Liver (tissue), 3 donors: ENCODE measurements around the gene ZFP36.

Source experiments
- CTCF ChIP-seq: fragments of 150-350 bp; IDR thresholded peaks from 2 replicates; pipeline ENCODE4 v1.5.1; 2017; ENCODE audit warnings: improper control_type of control experiment, low read depth, low read length; ENCODE audit not compliant: missing input control
- EGR1 ChIP-seq, 2 donors: IDR thresholded peaks; 2 replicates each; pipeline ENCODE4 v1.6.1; 2016 to 2018; ENCODE audit warnings: antibody characterized with exemption in 2 of 2, low read depth in 2 of 2
- JUND ChIP-seq, 2 donors: IDR thresholded peaks; 2 replicates each; pipeline ENCODE4 v1.6.1; 2016; ENCODE audit warnings: antibody characterized with exemption in 2 of 2
- RAD21 ChIP-seq, 2 donors: IDR thresholded peaks; 2 replicates each; pipeline ENCODE4 v1.6.1; 2016; ENCODE audit warnings: antibody characterized with exemption in 2 of 2, mild to moderate bottlenecking in 2 of 2
- REST ChIP-seq: IDR thresholded peaks from 2 replicates; pipeline ENCODE4 v1.6.1; 2016; ENCODE audit warnings: antibody characterized with exemption, mild to moderate bottlenecking
- SP1 ChIP-seq: IDR thresholded peaks from 2 replicates; pipeline ENCODE4 v1.6.1; 2018; ENCODE audit warnings: antibody characterized with exemption, mild to moderate bottlenecking
- TAF1 ChIP-seq: conservative IDR thresholded peaks from 2 replicates; pipeline ENCODE4 v1.6.1; 2016; ENCODE audit warnings: antibody characterized with exemption, mild to moderate bottlenecking
- YY1 ChIP-seq: IDR thresholded peaks from 2 replicates; pipeline ENCODE4 v1.6.1; 2016; ENCODE audit warnings: antibody characterized with exemption, mild to moderate bottlenecking
- ZBTB33 ChIP-seq: IDR thresholded peaks from 2 replicates; pipeline ENCODE4 v1.6.1; 2016; ENCODE audit warnings: antibody characterized with exemption
- TF ChIP-seq, protein P1 (sequence below): IDR thresholded peaks from 2 replicates; pipeline ENCODE4 v1.6.1; 2016; ENCODE audit warnings: antibody characterized with exemption
- TF ChIP-seq, protein P2 (sequence below): IDR thresholded peaks from 2 replicates; pipeline ENCODE4 v1.6.1; 2016; ENCODE audit warnings: antibody characterized with exemption
- donor health status: healthy.
- donor health status: healthy.

DNA sequence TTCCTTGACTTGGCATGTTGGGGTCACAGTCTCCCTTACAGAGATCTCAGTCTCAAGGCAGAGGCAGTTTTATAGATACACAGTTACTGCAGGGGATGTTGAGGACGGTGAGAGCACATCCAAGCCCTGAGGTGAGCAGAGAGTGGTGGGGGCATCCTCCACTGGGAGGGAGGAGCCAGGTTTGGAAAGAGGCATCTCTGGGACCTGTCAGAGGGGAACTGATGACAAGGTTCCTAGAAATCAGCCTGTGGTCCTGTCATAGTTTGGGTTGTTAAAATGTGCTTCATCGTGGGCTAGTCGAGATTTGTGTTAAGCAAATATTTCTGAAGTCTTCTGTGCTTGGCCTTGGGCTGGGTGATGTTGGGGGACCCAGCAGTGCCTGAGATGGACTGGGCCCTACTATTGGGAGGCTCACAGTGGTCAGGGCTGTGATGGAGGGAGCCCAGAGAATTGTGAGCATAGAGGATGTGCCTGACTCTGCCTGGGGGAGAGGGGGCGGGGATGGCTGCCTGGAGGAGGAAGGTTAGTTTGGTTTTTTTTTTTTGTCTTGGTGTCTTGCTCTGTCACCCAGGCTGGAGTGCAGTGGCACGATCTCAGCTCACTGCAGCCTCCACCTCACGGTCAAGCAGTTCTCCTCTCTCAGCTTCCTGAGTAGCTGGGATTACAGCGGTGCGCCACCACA, 42.6 kb downstream of the ZFP36 start:
- TF ChIP-seq, protein P1, sequence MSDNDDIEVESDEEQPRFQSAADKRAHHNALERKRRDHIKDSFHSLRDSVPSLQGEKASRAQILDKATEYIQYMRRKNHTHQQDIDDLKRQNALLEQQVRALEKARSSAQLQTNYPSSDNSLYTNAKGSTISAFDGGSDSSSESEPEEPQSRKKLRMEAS: no peak
- TF ChIP-seq SP1: no peak
- TF ChIP-seq CTCF: no peak
- TF ChIP-seq TAF1: no peak
- no peak for TF ChIP-seq RAD21 (IDR thresholded peaks at IDR 0.05)
- TF ChIP-seq YY1: no peak
- TF ChIP-seq REST: no peak
- TF ChIP-seq JUND (IDR thresholded peaks at IDR 0.05): no peak
- TF ChIP-seq, protein P2, sequence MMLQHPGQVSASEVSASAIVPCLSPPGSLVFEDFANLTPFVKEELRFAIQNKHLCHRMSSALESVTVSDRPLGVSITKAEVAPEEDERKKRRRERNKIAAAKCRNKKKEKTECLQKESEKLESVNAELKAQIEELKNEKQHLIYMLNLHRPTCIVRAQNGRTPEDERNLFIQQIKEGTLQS: no peak
- TF ChIP-seq ZBTB33: no peak
- no peak for TF ChIP-seq EGR1 (IDR thresholded peaks at IDR 0.05; ENCODE audit: low read depth in 2 of 2)
